ENCODE data around the gene TMPRSS11F. TPM values are rescaled to one million over a fixed set of nuclear protein-coding genes. Genes with fewer than 3 reads are reported as not detected.

Gene TMPRSS11F
- total RNA-seq, 4 donors from 2014 or later: not detected

DNA sequence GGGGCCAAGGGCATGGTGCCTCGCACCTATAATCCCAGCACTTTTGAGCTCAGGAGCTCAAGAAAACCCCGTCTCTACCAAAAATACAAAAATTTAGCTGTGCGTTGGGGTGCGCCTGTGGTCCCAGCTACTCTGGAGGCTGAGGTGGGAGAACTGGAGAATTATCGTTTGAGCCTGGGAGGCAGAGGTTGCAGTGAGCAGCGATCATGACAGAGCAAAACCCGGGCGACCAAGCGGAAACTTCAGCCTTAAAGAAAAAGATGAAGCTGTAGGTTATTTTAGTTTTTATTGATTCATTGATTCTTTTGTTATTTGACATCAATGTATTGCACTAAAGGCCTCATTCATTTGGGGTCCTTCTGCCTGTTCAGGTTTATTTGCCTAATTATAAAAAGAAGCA is 5.4 kb downstream of the TMPRSS11F start:
- Histone ChIP-seq H3K27me3 (no peaks in the 10 kb centered on the region), H3K27ac (no peak overlapping the region), H3K36me3 (no peaks in the 10 kb centered on the region), H3K4me3 (no peak overlapping the region), H3K9me3 (no peaks in the 10 kb centered on the region), H3K4me1 (no peaks in the 10 kb centered on the region)
- no peak for DNase-seq
- intact Hi-C loops (cut with DNase I; ENCODE audit: low total_unique reads): no loop called here
- TF ChIP-seq, protein P1, sequence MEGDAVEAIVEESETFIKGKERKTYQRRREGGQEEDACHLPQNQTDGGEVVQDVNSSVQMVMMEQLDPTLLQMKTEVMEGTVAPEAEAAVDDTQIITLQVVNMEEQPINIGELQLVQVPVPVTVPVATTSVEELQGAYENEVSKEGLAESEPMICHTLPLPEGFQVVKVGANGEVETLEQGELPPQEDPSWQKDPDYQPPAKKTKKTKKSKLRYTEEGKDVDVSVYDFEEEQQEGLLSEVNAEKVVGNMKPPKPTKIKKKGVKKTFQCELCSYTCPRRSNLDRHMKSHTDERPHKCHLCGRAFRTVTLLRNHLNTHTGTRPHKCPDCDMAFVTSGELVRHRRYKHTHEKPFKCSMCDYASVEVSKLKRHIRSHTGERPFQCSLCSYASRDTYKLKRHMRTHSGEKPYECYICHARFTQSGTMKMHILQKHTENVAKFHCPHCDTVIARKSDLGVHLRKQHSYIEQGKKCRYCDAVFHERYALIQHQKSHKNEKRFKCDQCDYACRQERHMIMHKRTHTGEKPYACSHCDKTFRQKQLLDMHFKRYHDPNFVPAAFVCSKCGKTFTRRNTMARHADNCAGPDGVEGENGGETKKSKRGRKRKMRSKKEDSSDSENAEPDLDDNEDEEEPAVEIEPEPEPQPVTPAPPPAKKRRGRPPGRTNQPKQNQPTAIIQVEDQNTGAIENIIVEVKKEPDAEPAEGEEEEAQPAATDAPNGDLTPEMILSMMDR (IDR thresholded peaks at IDR 0.05): no peak
- no peak for TF ChIP-seq POLR2A (IDR thresholded peaks at IDR 0.05)

DNA sequence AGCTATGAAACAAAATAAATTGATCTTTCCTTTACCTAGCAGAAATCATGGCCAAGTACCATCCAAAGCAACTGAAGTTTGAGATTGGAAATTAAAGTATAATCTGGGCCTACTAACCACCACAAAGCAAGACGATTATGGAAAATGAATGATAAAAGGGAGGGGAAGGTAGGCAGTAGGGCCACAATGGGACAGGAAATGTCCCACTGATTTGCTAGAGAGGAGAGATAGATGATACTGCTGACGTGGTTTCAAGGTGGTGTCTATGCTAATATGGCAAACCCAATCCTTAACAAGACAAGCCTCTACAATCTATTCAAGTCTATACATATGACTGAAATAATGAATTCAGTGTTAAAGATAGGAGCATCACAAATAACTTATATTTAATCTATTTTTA is 6.1 kb downstream of the TMPRSS11F start:
- H3K36me3 ChIP-seq: no peaks in the 10 kb centered on the region
- H3K27me3 ChIP-seq: no peaks in the 10 kb centered on the region
- intact Hi-C loops (cut with DNase I; ENCODE audit: low total_unique reads): no loop called here
- no peak for TF ChIP-seq POLR2A (IDR thresholded peaks at IDR 0.05)
- TF ChIP-seq, protein P1 (IDR thresholded peaks at IDR 0.05): no peak
- H3K9me3 ChIP-seq: no peaks in the 10 kb centered on the region
- DNase-seq: no peak
- no peak overlapping the region for H3K27ac ChIP-seq
- H3K4me3 ChIP-seq: no peak overlapping the region
- H3K4me1 ChIP-seq: no peaks in the 10 kb centered on the region

DNA sequence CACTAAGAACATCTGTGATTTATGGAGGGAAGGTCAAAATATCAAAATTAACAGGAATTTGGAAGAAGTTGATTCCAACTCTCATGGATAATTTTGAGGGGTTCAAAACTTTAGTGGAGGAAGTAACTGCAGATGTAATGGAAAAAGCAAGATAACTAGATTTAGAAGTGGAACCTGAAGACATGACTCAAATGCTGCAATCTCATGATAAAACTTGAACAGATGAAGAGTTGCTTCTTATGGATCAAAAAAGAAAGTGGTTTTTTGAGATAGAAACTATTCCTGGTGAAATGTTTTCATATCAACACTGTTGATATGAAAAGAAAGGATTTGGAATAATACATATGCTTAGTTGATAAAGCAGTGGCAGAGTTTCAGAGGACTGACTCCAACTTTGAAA is 9.7 kb downstream of the TMPRSS11F start:
- Histone ChIP-seq H3K4me1 (no peaks in the 10 kb centered on the region), H3K27ac (no peak overlapping the region), H3K36me3 (no peaks in the 10 kb centered on the region), H3K9me3 (no peaks in the 10 kb centered on the region), H3K4me3 (no peak overlapping the region), H3K27me3 (no peaks in the 10 kb centered on the region)
- no peak for DNase-seq
- intact Hi-C loops (cut with DNase I; ENCODE audit: low total_unique reads): no loop called here
- TF ChIP-seq, protein P1 (IDR thresholded peaks at IDR 0.05): no peak
- no peak for TF ChIP-seq POLR2A (IDR thresholded peaks at IDR 0.05)

DNA sequence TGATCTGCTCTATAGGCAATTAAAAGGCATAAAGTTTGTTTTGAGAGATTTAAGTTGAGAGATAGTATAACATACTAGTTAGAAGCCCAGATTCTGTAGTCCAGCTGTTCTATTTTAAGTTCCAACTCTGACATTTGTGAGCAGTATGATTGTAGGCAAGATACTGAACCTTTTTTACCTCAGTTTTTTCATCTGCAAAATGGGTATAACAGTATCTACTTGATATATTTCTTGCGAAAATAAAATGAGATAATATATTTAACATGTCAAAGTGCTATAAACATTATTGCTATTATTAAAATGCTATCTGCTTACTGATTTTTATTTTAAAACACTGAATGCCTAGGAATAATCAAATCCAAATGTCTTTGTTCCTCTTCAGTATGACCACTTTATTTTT is 19.2 kb downstream of the TMPRSS11F start:
- Histone ChIP-seq H3K4me1 (no peaks in the 10 kb centered on the region), H3K27me3 (no peaks in the 10 kb centered on the region), H3K36me3 (no peaks in the 10 kb centered on the region), H3K27ac (no peak overlapping the region), H3K4me3 (no peak overlapping the region), H3K9me3 (no peaks in the 10 kb centered on the region)
- TF ChIP-seq POLR2A (IDR thresholded peaks at IDR 0.05): no peak
- TF ChIP-seq, protein P1 (IDR thresholded peaks at IDR 0.05): no peak
- DNase-seq: no peak
- intact Hi-C loops (cut with DNase I; ENCODE audit: low total_unique reads): no loop called here

DNA sequence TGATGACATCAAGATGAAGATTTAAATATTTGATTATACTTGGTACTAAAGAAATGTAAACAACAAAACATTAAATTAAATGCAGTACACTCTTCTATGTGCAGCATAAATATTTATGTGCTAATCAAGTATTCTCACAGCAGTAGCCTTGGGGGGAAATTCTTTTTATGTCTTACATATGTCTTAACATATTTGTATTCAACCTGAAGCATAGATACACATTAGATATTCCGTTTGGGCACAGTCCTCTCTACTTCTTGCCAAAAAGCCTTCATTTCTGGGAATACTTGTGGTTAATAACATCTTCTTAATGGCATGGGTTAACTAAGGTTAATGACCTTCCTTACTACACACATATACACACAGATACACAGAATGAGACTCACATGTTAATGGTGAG is 19.8 kb downstream of the TMPRSS11F start:
- no peaks in the 10 kb centered on the region for H3K9me3 ChIP-seq
- no peak overlapping the region for H3K27ac ChIP-seq
- intact Hi-C loops (cut with DNase I; ENCODE audit: low total_unique reads): no loop called here
- no peaks in the 10 kb centered on the region for H3K36me3 ChIP-seq
- no peaks in the 10 kb centered on the region for H3K27me3 ChIP-seq
- TF ChIP-seq, protein P1 (IDR thresholded peaks at IDR 0.05): no peak
- TF ChIP-seq POLR2A (IDR thresholded peaks at IDR 0.05): no peak
- no peak for DNase-seq
- H3K4me1 ChIP-seq: no peaks in the 10 kb centered on the region
- no peak overlapping the region for H3K4me3 ChIP-seq
